HepG2 (cell line): Measurements from ENCODE around the gene OR52I1. TPM values are rescaled to one million over a fixed set of nuclear protein-coding genes. Genes with fewer than 3 reads are reported as not detected.

ENCODE experiments used
- ATAC-seq: fragments of 200-7000 bp; cut with Tn5 transposase; 3 replicates; pipeline ENCODE4 v1.9.1; 2020; ENCODE audit warnings: mild to moderate bottlenecking, moderate library complexity
- BruUV-seq: library from RNA; stranded (reverse); fragments of 400-500 nt; replicated peaks from 2 replicates; lab custom pipeline; 2021; lab: Mats Ljungman, UMichigan
- CTCF ChIA-PET: fragments of 300-600 bp; formaldehyde crosslinking; extraction: SDS; loops from one replicate; lab custom pipeline; 2021; ENCODE audit warnings: low total read pairs, inconsistent platforms, low intra/inter-chr PET ratio; lab: Yijun Ruan, JAX
- POLR2A ChIA-PET: fragments of 350-600 bp; sonication (Branson Sonifier 250); formaldehyde crosslinking; loops from one replicate; lab custom pipeline; 2020; ENCODE audit warnings: antibody characterized with exemption, inconsistent platforms; lab: Yijun Ruan, JAX
- DNase-seq: peaks from one replicate; pipeline ENCODE4 v3.0.0-alpha.2; 2015; ENCODE audit warnings: low spot score
- FAIRE-seq: peaks from 3 replicates; lab custom pipeline; 2011; peaks lifted over from hg19 to GRCh38; lab: Jason Lieb, UNC
- H2AFZ ChIP-seq: one replicate; pipeline ENCODE4 v1.6.1; 2011; ENCODE audit warnings: low read length, inconsistent platforms
- H3K27ac ChIP-seq: fragments of 300-600 bp; 3 replicates; pipeline ENCODE4 v1.8.0; 2011; ENCODE audit warnings: mixed run types, mild to moderate bottlenecking, mixed read lengths, low read length, inconsistent platforms; ENCODE audit not compliant: insufficient read depth; ENCODE audit errors: extremely low read length
- H3K27me3 ChIP-seq, 2 experiments: fragments of 200-600 bp in 1 of 2; 2 replicates in 1 of 2; 3 replicates in 1 of 2; pipeline versions ENCODE4 v1.6.0 to v1.8.0; 2011; ENCODE audit warnings: low read length in 2 of 2, mild to moderate bottlenecking in 2 of 2, moderate library complexity in 2 of 2, inconsistent platforms in 1 of 2; ENCODE audit not compliant: insufficient read depth in 2 of 2, control insufficient read depth in 1 of 2
- H3K36me3 ChIP-seq, 2 experiments: fragments of 200-600 bp in 1 of 2; replicated peaks in 1 of 2; 2 replicates in 1 of 2; 3 replicates in 1 of 2; pipeline versions ENCODE4 v1.5.1 to v1.8.0; 2011; ENCODE audit warnings: low read length in 2 of 2, inconsistent platforms in 1 of 2; ENCODE audit not compliant: insufficient read depth in 2 of 2, control insufficient read depth in 1 of 2
- H3K4me1 ChIP-seq: 2 replicates; pipeline ENCODE4 v1.5.1; 2012; ENCODE audit warnings: low read length, inconsistent platforms; ENCODE audit not compliant: insufficient read depth
- H3K4me2 ChIP-seq: 2 replicates; pipeline ENCODE4 v1.6.0; 2011; ENCODE audit warnings: low read depth, low read length, inconsistent platforms
- H3K4me3 ChIP-seq, 3 experiments: fragments of 200-600 bp in 1 of 3; sonication (generic), shearing (Covaris generic) in 1 of 3; replicated peaks in 1 of 3; 2 replicates each; pipeline ENCODE4 v1.5.1; 2011 to 2016; ENCODE audit warnings: low read length in 3 of 3, inconsistent platforms in 2 of 3, low read depth in 2 of 3, mild to moderate bottlenecking in 2 of 3, control low read depth in 1 of 3, mixed read lengths in 1 of 3; ENCODE audit not compliant: insufficient read depth in 1 of 3
- H3K79me2 ChIP-seq: one replicate; pipeline ENCODE4 v1.6.1; 2011; ENCODE audit warnings: low read length, inconsistent platforms; ENCODE audit not compliant: insufficient read depth
- H3K9ac ChIP-seq: 2 replicates; pipeline ENCODE4 v1.6.0; 2011; ENCODE audit warnings: mild to moderate bottlenecking, low read depth, low read length, inconsistent platforms; ENCODE audit not compliant: insufficient read depth
- H3K9me3 ChIP-seq: 2 replicates; pipeline ENCODE4 v1.5.1; 2012; ENCODE audit warnings: mild to moderate bottlenecking, low read length
- H4K20me1 ChIP-seq: 2 replicates; pipeline ENCODE4 v1.6.0; 2011; ENCODE audit warnings: inconsistent platforms, mild to moderate bottlenecking, low read length, moderate library complexity; ENCODE audit not compliant: insufficient read depth
- DNMT1 ChIP-seq: sonication (generic); formaldehyde crosslinking; IDR thresholded peaks from 2 replicates; pipeline ENCODE4 v1.5.1; 2020; ENCODE audit warnings: mild to moderate bottlenecking, missing genetic modification reagents
- JUN ChIP-seq: sonication (generic); formaldehyde crosslinking; IDR thresholded peaks from 2 replicates; pipeline ENCODE4 v1.4.0; 2020; ENCODE audit warnings: mild to moderate bottlenecking, missing genetic modification reagents
- REST ChIP-seq, 2 experiments: IDR thresholded peaks; 2 replicates each; pipeline ENCODE4 v1.6.1; 2011 to 2012; ENCODE audit warnings: low read length in 2 of 2, borderline replicate concordance in 1 of 2, low read depth in 1 of 2, mild to moderate bottlenecking in 1 of 2, moderate library complexity in 1 of 2
- TERF1 ChIP-seq: sonication (generic); formaldehyde crosslinking; IDR thresholded peaks from 2 replicates; pipeline ENCODE4 v1.8.0; 2022; ENCODE audit warnings: mild to moderate bottlenecking, missing genetic modification reagents, moderate library complexity
- TP53 ChIP-seq: sonication (generic); formaldehyde crosslinking; conservative IDR thresholded peaks from 2 replicates; pipeline ENCODE4 v1.4.0; 2020; ENCODE audit warnings: missing genetic modification reagents
- ZNF251 ChIP-seq: sonication (generic); formaldehyde crosslinking; IDR thresholded peaks from 2 replicates; pipeline ENCODE4 v1.9.0; 2021; ENCODE audit warnings: mild to moderate bottlenecking, missing genetic modification reagents
- WGBS: methylation state at CpG from one replicate; pipeline ENCODE4 v1.1.6; 2017; ENCODE audit warnings: low lambda C conversion rate; 5-methylcytosine and 5-hydroxymethylcytosine counted together
- in situ Hi-C: cut with HindIII; loops from 2 replicates; pipeline ENCODE4 v1.10.0; 2017; ENCODE audit warnings: low pct_unique_long_range_greater_than_20kb; ENCODE audit not compliant: extremely low pct_ligation_motif_present
- intact Hi-C: fragments of 100-400 bp; cut with micrococcal nuclease; formaldehyde crosslinking; loops from one replicate; pipeline ENCODE4 v1.10.0; 2022; ENCODE audit not compliant: unreplicated experiment
- polyA plus RNA-seq, 8 experiments: library from polyadenylated mRNA; depleted of rRNA in 3 of 8; stranded (reverse) in 7 of 8; unstranded in 1 of 8; fragments of >200 nt; fragmentation: Illumina TruSeq in 4 of 8; extraction: Trizol in 4 of 8; gene quantifications; 2 replicates each; pipeline versions ENCODE4 v1.2.1 to v1.2.3, GENCODE V29; 2011 to 2016; ENCODE audit warnings: low read depth in 4 of 8, missing spikeins in 1 of 8, mixed read lengths in 1 of 8; ENCODE audit not compliant: insufficient read depth in 1 of 8
- total RNA-seq, 5 experiments: library from RNA; depleted of rRNA; stranded (reverse); fragments of >200 nt; fragmentation: Illumina TruSeq; extraction: Trizol; gene quantifications; 2 replicates each; pipeline ENCODE4 v1.2.3, GENCODE V29; 2016; ENCODE audit warnings: low read depth in 1 of 5
- TF ChIP-seq, protein P1 (sequence below): sonication (generic); formaldehyde crosslinking; IDR thresholded peaks from 2 replicates; pipeline ENCODE4 v1.9.0; 2022; ENCODE audit warnings: low read depth, missing genetic modification reagents
- TF ChIP-seq, protein P2 (sequence below): IDR thresholded peaks from 2 replicates; pipeline ENCODE4 v1.6.1; 2016

Gene OR52I1
- total and polyA plus RNA-seq, 2 of the 13 experiments (the other 11 are each of a cell fraction or from before 2014, with no cell fraction given) = not detected

DNA sequence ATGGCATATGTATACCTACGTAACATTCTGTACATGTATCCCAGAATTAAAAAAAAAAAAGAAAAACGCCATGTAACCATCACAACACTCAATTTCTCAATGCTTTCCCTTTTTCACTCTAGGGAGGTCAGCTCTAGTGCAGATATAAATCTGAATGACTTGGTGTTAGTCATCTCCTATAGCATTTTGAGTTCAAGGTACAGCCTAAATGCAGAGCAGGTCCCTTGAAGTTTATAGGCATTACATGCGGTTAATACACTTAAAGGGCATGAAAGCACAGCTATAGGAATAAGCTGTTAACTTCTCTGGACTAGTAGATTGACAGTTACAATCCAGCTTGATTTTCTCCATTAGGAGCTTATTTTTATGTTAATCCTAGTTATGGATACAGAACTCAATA lies 28.5 kb upstream of the OR52I1 start:
- DNase-seq = no peak
- H3K27me3 ChIP-seq = peaks cover 0 to 28% of the 10 kb centered on the region in 2 experiments; a peak in 3 of 5 replicates
- H3K36me3 ChIP-seq = no peaks in the 10 kb centered on the region
- no peaks in the 10 kb centered on the region for H3K4me1 ChIP-seq
- ATAC-seq = no peak
- in situ Hi-C loops = no loop called here
- H3K4me2 ChIP-seq = no peak overlapping the region
- no peak overlapping the region for H3K4me3 ChIP-seq
- intact Hi-C loops = no loop called here
- H2AFZ ChIP-seq = no peak overlapping the region
- CTCF ChIA-PET = no interaction called here
- H4K20me1 ChIP-seq = no peaks in the 10 kb centered on the region
- WGBS = 27% methylated on average over 3 of the region's 3 CpGs
- no peaks in the 10 kb centered on the region for H3K79me2 ChIP-seq
- no peak overlapping the region for H3K9ac ChIP-seq
- FAIRE-seq = no peak
- TF ChIP-seq TP53 (CRISPR knock-in tag) (no peak), DNMT1 (CRISPR knock-in tag) (no peak), JUN (CRISPR knock-in tag) (no peak)
- no TSS peak for BruUV-seq
- H3K27ac ChIP-seq = no peak overlapping the region
- POLR2A ChIA-PET = no interaction called here
- no peaks in the 10 kb centered on the region for H3K9me3 ChIP-seq

- H3K27ac ChIP-seq = no peak overlapping the region
- no peak overlapping the region for H2AFZ ChIP-seq
- FAIRE-seq (no peak), ATAC-seq (no peak), DNase-seq (no peak)
- H3K79me2 ChIP-seq = no peaks in the 10 kb centered on the region
- H3K4me3 ChIP-seq = no peak overlapping the region
- no peak overlapping the region for H3K4me2 ChIP-seq
- H3K9me3 ChIP-seq = no peaks in the 10 kb centered on the region
- no peaks in the 10 kb centered on the region for H3K4me1 ChIP-seq
- intact Hi-C loops (no loop called here), in situ Hi-C loops (no loop called here)
- WGBS = 25% methylated on average over 10 of the region's 18 CpGs
- H3K27me3 ChIP-seq = peaks cover 0 to 28% of the 10 kb centered on the region in 2 experiments; a peak in 4 of 5 replicates
- no TSS peak for BruUV-seq
- H3K36me3 ChIP-seq = no peaks in the 10 kb centered on the region
- H3K9ac ChIP-seq = no peak overlapping the region
- ChIA-PET POLR2A (no interaction called here), CTCF (no interaction called here)
- H4K20me1 ChIP-seq = no peaks in the 10 kb centered on the region
- TF ChIP-seq, protein P1, sequence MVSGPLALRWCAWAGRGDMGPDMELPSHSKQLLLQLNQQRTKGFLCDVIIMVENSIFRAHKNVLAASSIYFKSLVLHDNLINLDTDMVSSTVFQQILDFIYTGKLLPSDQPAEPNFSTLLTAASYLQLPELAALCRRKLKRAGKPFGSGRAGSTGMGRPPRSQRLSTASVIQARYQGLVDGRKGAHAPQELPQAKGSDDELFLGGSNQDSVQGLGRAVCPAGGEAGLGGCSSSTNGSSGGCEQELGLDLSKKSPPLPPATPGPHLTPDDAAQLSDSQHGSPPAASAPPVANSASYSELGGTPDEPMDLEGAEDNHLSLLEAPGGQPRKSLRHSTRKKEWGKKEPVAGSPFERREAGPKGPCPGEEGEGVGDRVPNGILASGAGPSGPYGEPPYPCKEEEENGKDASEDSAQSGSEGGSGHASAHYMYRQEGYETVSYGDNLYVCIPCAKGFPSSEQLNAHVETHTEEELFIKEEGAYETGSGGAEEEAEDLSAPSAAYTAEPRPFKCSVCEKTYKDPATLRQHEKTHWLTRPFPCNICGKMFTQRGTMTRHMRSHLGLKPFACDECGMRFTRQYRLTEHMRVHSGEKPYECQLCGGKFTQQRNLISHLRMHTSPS (CRISPR knock-in tag) = no peak
- TF ChIP-seq, protein P2, sequence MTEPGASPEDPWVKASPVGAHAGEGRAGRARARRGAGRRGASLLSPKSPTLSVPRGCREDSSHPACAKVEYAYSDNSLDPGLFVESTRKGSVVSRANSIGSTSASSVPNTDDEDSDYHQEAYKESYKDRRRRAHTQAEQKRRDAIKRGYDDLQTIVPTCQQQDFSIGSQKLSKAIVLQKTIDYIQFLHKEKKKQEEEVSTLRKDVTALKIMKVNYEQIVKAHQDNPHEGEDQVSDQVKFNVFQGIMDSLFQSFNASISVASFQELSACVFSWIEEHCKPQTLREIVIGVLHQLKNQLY (CRISPR knock-in tag) = no peak
- TF ChIP-seq TERF1 (CRISPR knock-in tag) (no peak), REST (IDR thresholded peaks at IDR 0.05; ENCODE audit: borderline replicate concordance in 1 of 2, low read depth in 1 of 2, low read length in 2 of 2) (no peak), ZNF251 (CRISPR knock-in tag) (no peak)
These were observed 24.8 kb upstream of the OR52I1 start for GRCh38 chr11:4569075-4569474.
